ENCODE results near the gene TMEM179. TPM values are rescaled to one million over a fixed set of nuclear protein-coding genes. Genes with fewer than 3 reads are reported as not detected.
A peak's percentile ranks its signal among the peaks of the same experiment; 100 is the strongest.
"Not testable (repeated sequence)": the region's sequence is repeated elsewhere in the genome, so short reads cannot be mapped to it uniquely, and the experiment has no call there.

Gene TMEM179
- total RNA-seq, 1 donor from 2014 or later, result 20.2 TPM

DNA sequence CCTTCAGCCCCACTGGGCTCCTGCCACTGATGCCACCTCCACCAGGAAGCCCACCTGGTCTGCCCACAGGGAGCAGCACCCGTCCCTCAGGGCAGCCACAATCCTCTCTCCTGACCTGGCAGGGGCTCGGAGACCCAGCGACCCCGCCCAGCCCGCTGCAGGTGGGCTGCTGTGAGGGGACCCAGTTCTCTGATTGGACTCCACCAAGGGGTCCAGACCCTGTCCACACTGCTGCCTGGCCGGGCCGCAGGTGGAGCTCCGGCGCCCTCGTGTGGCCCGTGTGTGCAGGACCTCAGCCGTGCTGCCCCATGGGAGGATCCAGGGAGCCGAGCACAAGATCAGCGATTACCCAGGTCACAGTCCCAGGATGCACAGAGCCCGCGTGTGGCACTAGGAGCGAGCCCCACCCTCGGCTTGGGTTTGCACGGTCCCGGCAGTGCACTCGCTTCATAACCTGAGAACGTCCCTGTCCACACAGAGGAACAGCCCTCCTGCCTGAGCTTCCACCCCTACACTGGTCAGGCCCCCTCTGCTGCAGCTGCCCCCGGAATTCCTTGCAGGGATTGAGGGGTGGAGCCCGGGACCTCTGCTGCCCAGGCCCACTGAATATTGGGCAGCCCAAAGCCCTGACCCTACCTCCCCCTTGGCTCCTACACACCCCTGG lies 35.4 kb upstream of the TMEM179 start:
- peak; percentile 98 for TF ChIP-seq CTCF (conservative IDR thresholded peaks at IDR 0.05)
- peaks cover 17% of the 10 kb centered on the region for H3K4me1 Mint-ChIP-seq
- H3K4me3 Mint-ChIP-seq, result no peak overlapping the region
- DNase-seq (ENCODE audit: low read depth, low spot score), result peak; percentile 80
- peaks cover 14% of the 10 kb centered on the region for H3K27me3 Mint-ChIP-seq (ENCODE audit: low read depth)
- peaks cover 1% of the 10 kb centered on the region for H3K36me3 Mint-ChIP-seq (ENCODE audit: low read depth)
- peak overlapping the region; percentile 19 for H3K27ac Mint-ChIP-seq (ENCODE audit: unreplicated experiment)
- peaks cover 2% of the 10 kb centered on the region for H3K9me3 Mint-ChIP-seq

GRCh38 chr14:104639471-104639870 lies 34.9 kb upstream of the TMEM179 start:
- Mint-ChIP-seq H3K27me3 (ENCODE audit: low read depth) (peaks cover 14% of the 10 kb centered on the region), H3K9me3 (no peaks in the 10 kb centered on the region), H3K27ac (ENCODE audit: unreplicated experiment) (no peak overlapping the region), H3K4me3 (no peak overlapping the region), H3K36me3 (ENCODE audit: low read depth) (no peaks in the 10 kb centered on the region), H3K4me1 (peaks cover 12% of the 10 kb centered on the region)
- DNase-seq (ENCODE audit: low read depth, low spot score), result no peak
- no peak for TF ChIP-seq CTCF (conservative IDR thresholded peaks at IDR 0.05)

- no peak for DNase-seq (ENCODE audit: low read depth, low spot score)
- no peak for TF ChIP-seq CTCF (conservative IDR thresholded peaks at IDR 0.05)
- peaks cover 11% of the 10 kb centered on the region for H3K4me1 Mint-ChIP-seq
- H3K36me3 Mint-ChIP-seq (ENCODE audit: low read depth), result no peaks in the 10 kb centered on the region
- no peaks in the 10 kb centered on the region for H3K9me3 Mint-ChIP-seq
- H3K27ac Mint-ChIP-seq (ENCODE audit: unreplicated experiment), result no peak overlapping the region
- H3K4me3 Mint-ChIP-seq, result no peak overlapping the region
- peaks cover 14% of the 10 kb centered on the region for H3K27me3 Mint-ChIP-seq (ENCODE audit: low read depth)
Measured at GRCh38 chr14:104638927-104639450, 34.4 kb upstream of the TMEM179 start.

- no peak for TF ChIP-seq CTCF (conservative IDR thresholded peaks at IDR 0.05)
- peaks cover 8% of the 10 kb centered on the region for H3K4me1 Mint-ChIP-seq
- H3K9me3 Mint-ChIP-seq, result no peaks in the 10 kb centered on the region
- DNase-seq (ENCODE audit: low read depth, low spot score), result no peak
- no peaks in the 10 kb centered on the region for H3K36me3 Mint-ChIP-seq (ENCODE audit: low read depth)
- H3K4me3 Mint-ChIP-seq, result no peak overlapping the region
- peaks cover 14% of the 10 kb centered on the region for H3K27me3 Mint-ChIP-seq (ENCODE audit: low read depth)
- no peak overlapping the region for H3K27ac Mint-ChIP-seq (ENCODE audit: unreplicated experiment)
Measured at GRCh38 chr14:104638190-104638589, 33.6 kb upstream of the TMEM179 start.

GRCh38 chr14:104637546-104638003 lies 33.0 kb upstream of the TMEM179 start:
- H3K36me3 Mint-ChIP-seq (ENCODE audit: low read depth), result no peaks in the 10 kb centered on the region
- peaks cover 14% of the 10 kb centered on the region for H3K27me3 Mint-ChIP-seq (ENCODE audit: low read depth)
- TF ChIP-seq CTCF (conservative IDR thresholded peaks at IDR 0.05), result no peak
- no peak overlapping the region for H3K4me3 Mint-ChIP-seq
- DNase-seq (ENCODE audit: low read depth, low spot score), result no peak
- H3K9me3 Mint-ChIP-seq, result no peaks in the 10 kb centered on the region
- peaks cover 8% of the 10 kb centered on the region for H3K4me1 Mint-ChIP-seq
- no peak overlapping the region for H3K27ac Mint-ChIP-seq (ENCODE audit: unreplicated experiment)

DNA sequence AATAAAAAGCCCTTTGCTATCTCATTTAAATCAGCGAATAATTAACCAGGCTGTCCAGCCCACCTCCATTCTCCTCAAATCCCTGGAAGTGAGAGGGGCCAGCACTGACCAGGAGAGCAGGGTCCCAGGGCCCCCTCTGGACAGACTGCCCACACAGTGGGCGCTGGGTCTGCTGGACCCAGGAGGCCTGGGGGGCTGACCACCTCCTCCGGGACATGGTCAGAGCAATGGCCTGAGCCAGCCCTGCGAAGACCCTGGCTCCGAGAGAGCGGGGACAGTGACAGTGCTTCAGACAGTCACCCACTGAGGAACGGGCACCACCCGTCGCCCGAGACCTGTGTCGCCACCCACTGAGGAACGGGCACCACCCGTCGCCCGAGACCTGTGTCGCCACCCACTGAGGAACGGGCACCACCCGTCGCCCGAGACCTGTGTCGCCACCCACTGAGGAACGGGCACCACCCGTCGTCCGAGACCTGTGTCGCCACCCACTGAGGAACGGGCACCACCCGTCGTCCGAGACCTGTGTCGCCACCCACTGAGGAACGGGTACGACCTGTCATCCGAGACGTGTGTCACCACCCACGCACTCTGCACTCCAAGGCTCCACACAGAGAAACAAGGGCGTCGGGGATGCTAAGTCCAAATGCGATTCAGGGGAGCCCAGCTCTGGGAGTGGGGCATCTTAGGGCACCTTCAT lies 32.4 kb upstream of the TMEM179 start:
- H3K4me1 Mint-ChIP-seq; H3K4me3 Mint-ChIP-seq; DNase-seq (ENCODE audit: low read depth, low spot score); H3K9me3 Mint-ChIP-seq; H3K27ac Mint-ChIP-seq (ENCODE audit: unreplicated experiment); H3K36me3 Mint-ChIP-seq (ENCODE audit: low read depth): not testable (repeated sequence)
- peaks cover 14% of the 10 kb centered on the region for H3K27me3 Mint-ChIP-seq (ENCODE audit: low read depth)

All from neural crest cell (in vitro differentiated cells).